Measurements from ENCODE around the gene PADI1.
A peak's percentile ranks its signal among the peaks of the same experiment; 100 is the strongest.

PADI1 gene

GRCh38 chr1:17198476-17199258, 6.3 kb upstream of the PADI1 start:
- DNase-seq (ENCODE audit: low read depth) = no peak

GRCh38 chr1:17199267-17200044, 5.5 kb upstream of the PADI1 start:
- DNase-seq (ENCODE audit: low read depth) = no peak

- DNase-seq (ENCODE audit: low read depth) = no peak
These were observed 4.7 kb upstream of the PADI1 start for GRCh38 chr1:17200246-17200645.

- DNase-seq (ENCODE audit: low read depth) = no peak
These were observed 4.2 kb upstream of the PADI1 start for GRCh38 chr1:17200756-17201155.

- no peak for DNase-seq (ENCODE audit: low read depth)
These were observed 3.5 kb upstream of the PADI1 start for GRCh38 chr1:17201201-17202021.

- no peak for DNase-seq (ENCODE audit: low read depth)
These were observed 724 bp downstream of the PADI1 start for GRCh38 chr1:17205652-17206051.

- no peak for DNase-seq (ENCODE audit: low read depth)
These were observed 1.3 kb downstream of the PADI1 start for GRCh38 chr1:17206196-17206595.

GRCh38 chr1:17207046-17207445, 2.1 kb downstream of the PADI1 start:
- DNase-seq (ENCODE audit: low read depth) = no peak

- no peak for DNase-seq (ENCODE audit: low read depth)
These were observed 2.6 kb downstream of the PADI1 start for GRCh38 chr1:17207540-17207939.

GRCh38 chr1:17207966-17208418, 3.1 kb downstream of the PADI1 start:
- DNase-seq (ENCODE audit: low read depth) = peak; percentile 40

GRCh38 chr1:17208546-17208945, 3.6 kb downstream of the PADI1 start:
- no peak for DNase-seq (ENCODE audit: low read depth)

GRCh38 chr1:17209430-17209829, 4.5 kb downstream of the PADI1 start:
- no peak for DNase-seq (ENCODE audit: low read depth)

- no peak for DNase-seq (ENCODE audit: low read depth)
These were observed 5.2 kb downstream of the PADI1 start for GRCh38 chr1:17210176-17210575.

- DNase-seq (ENCODE audit: low read depth) = no peak
These were observed 6.4 kb downstream of the PADI1 start for GRCh38 chr1:17211377-17211776.

GRCh38 chr1:17212009-17212408, 7.1 kb downstream of the PADI1 start:
- DNase-seq (ENCODE audit: low read depth) = no peak

- DNase-seq (ENCODE audit: low read depth) = peak; percentile 62
These were observed 7.7 kb downstream of the PADI1 start for GRCh38 chr1:17212487-17213121.

GRCh38 chr1:17213148-17213781, 8.3 kb downstream of the PADI1 start:
- no peak for DNase-seq (ENCODE audit: low read depth)

- no peak for DNase-seq (ENCODE audit: low read depth)
These were observed 8.8 kb downstream of the PADI1 start for GRCh38 chr1:17213782-17214148.

GRCh38 chr1:17214876-17215544, 10.1 kb downstream of the PADI1 start:
- no peak for DNase-seq (ENCODE audit: low read depth)

- DNase-seq (ENCODE audit: low read depth) = no peak
These were observed 10.6 kb downstream of the PADI1 start for GRCh38 chr1:17215545-17215890.

- DNase-seq (ENCODE audit: low read depth) = no peak
These were observed 11.2 kb downstream of the PADI1 start for GRCh38 chr1:17216078-17216477.
